ENCODE results near the gene PSMA6. TPM values are rescaled to one million over a fixed set of nuclear protein-coding genes. Genes with fewer than 3 reads are reported as not detected.

The PSMA6 gene
- total and polyA plus RNA-seq, 2 of the 13 experiments (the other 11 are each of a cell fraction or from before 2014, with no cell fraction given): 525 to 1,109 TPM

DNA sequence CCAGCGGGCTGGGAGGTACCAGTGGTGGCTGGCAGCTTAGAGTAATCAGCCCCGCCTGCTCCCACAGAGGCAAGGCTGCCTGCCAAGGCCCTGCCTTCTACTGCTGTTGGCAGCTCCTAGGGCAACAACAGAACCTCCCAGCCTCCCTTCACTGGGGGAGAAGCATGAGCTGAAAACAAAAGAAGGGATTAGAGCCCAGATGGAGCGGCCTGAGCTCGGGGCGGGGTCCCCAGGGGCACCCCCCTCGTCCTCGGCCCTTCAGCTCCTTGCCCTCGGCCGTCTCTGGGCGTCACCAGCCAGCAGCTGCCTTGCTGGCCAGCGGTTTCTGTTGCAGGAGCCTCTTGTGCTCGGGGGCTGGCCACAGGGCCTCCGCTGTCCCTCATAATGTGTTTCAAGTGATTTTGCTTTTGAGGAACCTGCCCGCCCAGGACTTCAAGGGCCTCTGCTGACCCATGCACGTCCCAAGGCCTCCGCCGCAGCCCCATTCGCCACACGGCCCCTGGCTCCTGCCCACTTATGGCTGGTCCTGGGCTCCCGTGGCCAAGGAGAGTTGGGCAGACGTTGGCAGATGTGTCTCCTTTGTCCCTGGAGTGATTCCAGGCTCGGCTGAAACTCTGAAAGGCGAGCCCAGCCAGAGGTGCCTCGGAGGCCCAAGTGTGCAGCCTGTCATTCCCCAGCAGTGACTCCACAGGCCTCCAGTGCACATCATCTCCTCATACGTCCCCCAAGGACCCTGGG is 49.7 kb downstream of the PSMA6 start (continued):
- TF ChIP-seq XRCC5 (optimal IDR thresholded peaks at IDR 0.05; ENCODE audit: low read length) (no peak), SRSF1 (optimal IDR thresholded peaks at IDR 0.05; ENCODE audit: low read depth, low read length) (peak; percentile 80), SIN3B (IDR thresholded peaks at IDR 0.05; ENCODE audit: low read length) (no peak), MAFK (conservative IDR thresholded peaks at IDR 0.05 in 1 of 2, IDR thresholded peaks at IDR 0.05 in 1 of 2; ENCODE audit: low read length in 2 of 2) (no peak), HIVEP1 (CRISPR knock-in tag; IDR thresholded peaks at IDR 0.05) (peak; percentile 87), ZFYVE20 (CRISPR knock-in tag; IDR thresholded peaks at IDR 0.05; ENCODE audit: borderline replicate concordance, low read depth) (no peak), GTF3A (CRISPR knock-in tag; conservative IDR thresholded peaks at IDR 0.05) (peak; percentile 93; the same call in 1 of the 2 replicates), SAP130 (CRISPR knock-in tag; IDR thresholded peaks at IDR 0.05; ENCODE audit: low read depth) (peak; percentile 91), YEATS4 (CRISPR knock-in tag; IDR thresholded peaks at IDR 0.05; ENCODE audit: borderline replicate concordance) (peak; percentile 68), NFYB (CRISPR knock-in tag; IDR thresholded peaks at IDR 0.05) (no peak), ZNF816 (CRISPR knock-in tag; IDR thresholded peaks at IDR 0.05; ENCODE audit: borderline replicate concordance) (no peak), ZBTB42 (CRISPR knock-in tag; IDR thresholded peaks at IDR 0.05) (no peak; the same call in 1 of the 2 replicates), GATAD1 (CRISPR knock-in tag; IDR thresholded peaks at IDR 0.05) (0 out of 2 replicates have a peak, but pooled peaks have one; percentile 40), ZNF251 (CRISPR knock-in tag; IDR thresholded peaks at IDR 0.05) (0 out of 2 replicates have a peak, but pooled peaks have one; percentile 19), ATF1 (CRISPR knock-in tag; IDR thresholded peaks at IDR 0.05) (no peak)
- TF ChIP-seq, protein P1, sequence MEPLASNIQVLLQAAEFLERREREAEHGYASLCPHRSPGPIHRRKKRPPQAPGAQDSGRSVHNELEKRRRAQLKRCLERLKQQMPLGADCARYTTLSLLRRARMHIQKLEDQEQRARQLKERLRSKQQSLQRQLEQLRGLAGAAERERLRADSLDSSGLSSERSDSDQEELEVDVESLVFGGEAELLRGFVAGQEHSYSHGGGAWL (CRISPR knock-in tag; IDR thresholded peaks at IDR 0.05): peak; percentile 86
- TF ChIP-seq, protein P2, sequence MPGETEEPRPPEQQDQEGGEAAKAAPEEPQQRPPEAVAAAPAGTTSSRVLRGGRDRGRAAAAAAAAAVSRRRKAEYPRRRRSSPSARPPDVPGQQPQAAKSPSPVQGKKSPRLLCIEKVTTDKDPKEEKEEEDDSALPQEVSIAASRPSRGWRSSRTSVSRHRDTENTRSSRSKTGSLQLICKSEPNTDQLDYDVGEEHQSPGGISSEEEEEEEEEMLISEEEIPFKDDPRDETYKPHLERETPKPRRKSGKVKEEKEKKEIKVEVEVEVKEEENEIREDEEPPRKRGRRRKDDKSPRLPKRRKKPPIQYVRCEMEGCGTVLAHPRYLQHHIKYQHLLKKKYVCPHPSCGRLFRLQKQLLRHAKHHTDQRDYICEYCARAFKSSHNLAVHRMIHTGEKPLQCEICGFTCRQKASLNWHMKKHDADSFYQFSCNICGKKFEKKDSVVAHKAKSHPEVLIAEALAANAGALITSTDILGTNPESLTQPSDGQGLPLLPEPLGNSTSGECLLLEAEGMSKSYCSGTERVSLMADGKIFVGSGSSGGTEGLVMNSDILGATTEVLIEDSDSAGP (CRISPR knock-in tag; IDR thresholded peaks at IDR 0.05; ENCODE audit: borderline replicate concordance): no peak
- TF ChIP-seq, protein P3, sequence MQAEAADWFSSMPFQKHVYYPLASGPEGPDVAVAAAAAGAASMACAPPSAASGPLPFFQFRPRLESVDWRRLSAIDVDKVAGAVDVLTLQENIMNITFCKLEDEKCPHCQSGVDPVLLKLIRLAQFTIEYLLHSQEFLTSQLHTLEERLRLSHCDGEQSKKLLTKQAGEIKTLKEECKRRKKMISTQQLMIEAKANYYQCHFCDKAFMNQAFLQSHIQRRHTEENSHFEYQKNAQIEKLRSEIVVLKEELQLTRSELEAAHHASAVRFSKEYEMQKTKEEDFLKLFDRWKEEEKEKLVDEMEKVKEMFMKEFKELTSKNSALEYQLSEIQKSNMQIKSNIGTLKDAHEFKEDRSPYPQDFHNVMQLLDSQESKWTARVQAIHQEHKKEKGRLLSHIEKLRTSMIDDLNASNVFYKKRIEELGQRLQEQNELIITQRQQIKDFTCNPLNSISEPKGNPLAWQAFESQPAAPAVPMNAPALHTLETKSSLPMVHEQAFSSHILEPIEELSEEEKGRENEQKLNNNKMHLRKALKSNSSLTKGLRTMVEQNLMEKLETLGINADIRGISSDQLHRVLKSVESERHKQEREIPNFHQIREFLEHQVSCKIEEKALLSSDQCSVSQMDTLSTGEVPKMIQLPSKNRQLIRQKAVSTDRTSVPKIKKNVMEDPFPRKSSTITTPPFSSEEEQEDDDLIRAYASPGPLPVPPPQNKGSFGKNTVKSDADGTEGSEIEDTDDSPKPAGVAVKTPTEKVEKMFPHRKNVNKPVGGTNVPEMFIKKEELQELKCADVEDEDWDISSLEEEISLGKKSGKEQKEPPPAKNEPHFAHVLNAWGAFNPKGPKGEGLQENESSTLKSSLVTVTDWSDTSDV (CRISPR knock-in tag; IDR thresholded peaks at IDR 0.05): no peak
- TF ChIP-seq, protein P4, sequence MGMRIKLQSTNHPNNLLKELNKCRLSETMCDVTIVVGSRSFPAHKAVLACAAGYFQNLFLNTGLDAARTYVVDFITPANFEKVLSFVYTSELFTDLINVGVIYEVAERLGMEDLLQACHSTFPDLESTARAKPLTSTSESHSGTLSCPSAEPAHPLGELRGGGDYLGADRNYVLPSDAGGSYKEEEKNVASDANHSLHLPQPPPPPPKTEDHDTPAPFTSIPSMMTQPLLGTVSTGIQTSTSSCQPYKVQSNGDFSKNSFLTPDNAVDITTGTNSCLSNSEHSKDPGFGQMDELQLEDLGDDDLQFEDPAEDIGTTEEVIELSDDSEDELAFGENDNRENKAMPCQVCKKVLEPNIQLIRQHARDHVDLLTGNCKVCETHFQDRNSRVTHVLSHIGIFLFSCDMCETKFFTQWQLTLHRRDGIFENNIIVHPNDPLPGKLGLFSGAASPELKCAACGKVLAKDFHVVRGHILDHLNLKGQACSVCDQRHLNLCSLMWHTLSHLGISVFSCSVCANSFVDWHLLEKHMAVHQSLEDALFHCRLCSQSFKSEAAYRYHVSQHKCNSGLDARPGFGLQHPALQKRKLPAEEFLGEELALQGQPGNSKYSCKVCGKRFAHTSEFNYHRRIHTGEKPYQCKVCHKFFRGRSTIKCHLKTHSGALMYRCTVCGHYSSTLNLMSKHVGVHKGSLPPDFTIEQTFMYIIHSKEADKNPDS (CRISPR knock-in tag; IDR thresholded peaks at IDR 0.05): no peak
- TF ChIP-seq, protein P5, sequence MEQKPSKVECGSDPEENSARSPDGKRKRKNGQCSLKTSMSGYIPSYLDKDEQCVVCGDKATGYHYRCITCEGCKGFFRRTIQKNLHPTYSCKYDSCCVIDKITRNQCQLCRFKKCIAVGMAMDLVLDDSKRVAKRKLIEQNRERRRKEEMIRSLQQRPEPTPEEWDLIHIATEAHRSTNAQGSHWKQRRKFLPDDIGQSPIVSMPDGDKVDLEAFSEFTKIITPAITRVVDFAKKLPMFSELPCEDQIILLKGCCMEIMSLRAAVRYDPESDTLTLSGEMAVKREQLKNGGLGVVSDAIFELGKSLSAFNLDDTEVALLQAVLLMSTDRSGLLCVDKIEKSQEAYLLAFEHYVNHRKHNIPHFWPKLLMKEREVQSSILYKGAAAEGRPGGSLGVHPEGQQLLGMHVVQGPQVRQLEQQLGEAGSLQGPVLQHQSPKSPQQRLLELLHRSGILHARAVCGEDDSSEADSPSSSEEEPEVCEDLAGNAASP (CRISPR knock-in tag; IDR thresholded peaks at IDR 0.05; ENCODE audit: borderline replicate concordance): peak; percentile 90; the same call in 1 of the 2 replicates
